ENCODE measurements around the gene SSBP3. TPM values are rescaled to one million over a fixed set of nuclear protein-coding genes. Genes with fewer than 3 reads are reported as not detected.

SSBP3 gene
- polyA plus RNA-seq, 1 donor (not counting 4 experiments of a cell fraction or from before 2014, with no cell fraction given), result 16.9 TPM

GRCh38 chr1:54416435-54416834 lies 10.2 kb upstream of the SSBP3 start:
- no peak overlapping the region for H3K9ac ChIP-seq (ENCODE audit: control insufficient read depth, extremely low read depth, insufficient read depth, low read length)
- H3K9me1 ChIP-seq (ENCODE audit: control insufficient read depth, extremely low read depth, insufficient read depth, low read length), result no peaks in the 10 kb centered on the region
- DNase-seq (ENCODE audit: low read depth, low spot score) (no peak), FAIRE-seq (no peak)
- peaks cover 3% of the 10 kb centered on the region for H3K4me1 ChIP-seq (ENCODE audit: control insufficient read depth, extremely low read depth, insufficient read depth, low read length)
- H3K27me3 ChIP-seq (ENCODE audit: control insufficient read depth, extremely low read depth, insufficient read depth, low read length), result peaks cover 20% of the 10 kb centered on the region
- no peaks in the 10 kb centered on the region for H4K20me1 ChIP-seq (ENCODE audit: control insufficient read depth, extremely low read depth, insufficient read depth, low read length)
- TF ChIP-seq CTCF (optimal IDR thresholded peaks at IDR 0.05 in 1 of 3, IDR thresholded peaks at IDR 0.05 in 1 of 3, conservative IDR thresholded peaks at IDR 0.05 in 1 of 3; ENCODE audit: extremely low read depth in 1 of 3, insufficient read depth in 2 of 3, low read length in 3 of 3), result no peak
- no peak for TF ChIP-seq EZH2 (IDR thresholded peaks at IDR 0.05; ENCODE audit: low read length)
- no peaks in the 10 kb centered on the region for H3K9me3 ChIP-seq (ENCODE audit: control insufficient read depth, low read depth, low read length)
- dilution Hi-C loops (cut with MboI; ENCODE audit: extremely low pct_ligation_motif_present, low sequenced_read_pairs), result no loop called here
- H2AFZ ChIP-seq (ENCODE audit: control insufficient read depth, low read length), result no peak overlapping the region
- H3K36me3 ChIP-seq (ENCODE audit: control insufficient read depth in 2 of 2, extremely low read depth in 1 of 2, insufficient read depth in 2 of 2, low read length in 2 of 2), result no peaks in the 10 kb centered on the region
- no peaks in the 10 kb centered on the region for H3K79me2 ChIP-seq (ENCODE audit: control insufficient read depth, insufficient read depth, low read length)
- no peak overlapping the region for H3K4me3 ChIP-seq (ENCODE audit: control insufficient read depth in 2 of 3, extremely low read depth in 1 of 3, insufficient read depth in 2 of 3, low read depth in 1 of 3, low read length in 3 of 3)
- H3K27ac ChIP-seq (ENCODE audit: control insufficient read depth, insufficient read depth, low read length), result no peak overlapping the region
- no peak overlapping the region for H3K4me2 ChIP-seq (ENCODE audit: control insufficient read depth, extremely low read depth, insufficient read depth, low read depth, low read length)

- Histone ChIP-seq H3K4me3 (ENCODE audit: control insufficient read depth in 2 of 3, extremely low read depth in 1 of 3, insufficient read depth in 2 of 3, low read depth in 1 of 3, low read length in 3 of 3) (no peak overlapping the region), H3K9ac (ENCODE audit: control insufficient read depth, extremely low read depth, insufficient read depth, low read length) (no peak overlapping the region), H3K27me3 (ENCODE audit: control insufficient read depth, extremely low read depth, insufficient read depth, low read length) (peaks cover 20% of the 10 kb centered on the region), H4K20me1 (ENCODE audit: control insufficient read depth, extremely low read depth, insufficient read depth, low read length) (no peaks in the 10 kb centered on the region), H3K27ac (ENCODE audit: control insufficient read depth, insufficient read depth, low read length) (no peak overlapping the region), H3K4me2 (ENCODE audit: control insufficient read depth, extremely low read depth, insufficient read depth, low read depth, low read length) (no peak overlapping the region), H3K79me2 (ENCODE audit: control insufficient read depth, insufficient read depth, low read length) (no peaks in the 10 kb centered on the region), H3K4me1 (ENCODE audit: control insufficient read depth, extremely low read depth, insufficient read depth, low read length) (no peaks in the 10 kb centered on the region), H3K9me3 (ENCODE audit: control insufficient read depth, low read depth, low read length) (no peaks in the 10 kb centered on the region), H2AFZ (ENCODE audit: control insufficient read depth, low read length) (no peak overlapping the region), H3K9me1 (ENCODE audit: control insufficient read depth, extremely low read depth, insufficient read depth, low read length) (no peaks in the 10 kb centered on the region), H3K36me3 (ENCODE audit: control insufficient read depth in 2 of 2, extremely low read depth in 1 of 2, insufficient read depth in 2 of 2, low read length in 2 of 2) (no peaks in the 10 kb centered on the region)
- dilution Hi-C loops (cut with MboI; ENCODE audit: extremely low pct_ligation_motif_present, low sequenced_read_pairs), result no loop called here
- TF ChIP-seq CTCF (optimal IDR thresholded peaks at IDR 0.05 in 1 of 3, IDR thresholded peaks at IDR 0.05 in 1 of 3, conservative IDR thresholded peaks at IDR 0.05 in 1 of 3; ENCODE audit: extremely low read depth in 1 of 3, insufficient read depth in 2 of 3, low read length in 3 of 3), result no peak
- TF ChIP-seq EZH2 (IDR thresholded peaks at IDR 0.05; ENCODE audit: low read length), result no peak
- FAIRE-seq, result no peak
- no peak for DNase-seq (ENCODE audit: low read depth, low spot score)
Measured at GRCh38 chr1:54415991-54416390, 9.8 kb upstream of the SSBP3 start.
